VCaP (cell line): ENCODE measurements around the gene DIPK2B.
A peak's percentile ranks its signal among the peaks of the same experiment; 100 is the strongest.

Source experiments
- H3K27ac ChIP-seq: fragments of 450-650 bp; 2 replicates; pipeline ENCODE4 v1.5.1; 2017
- CTCF ChIP-seq: fragments of 450-650 bp; conservative IDR thresholded peaks from 2 replicates; pipeline ENCODE4 v1.5.1; 2017; ENCODE audit warnings: mild to moderate bottlenecking, moderate library complexity

The DIPK2B gene

GRCh38 chrX:45164995-45165394 lies 35.7 kb downstream of the DIPK2B start:
- no peak for TF ChIP-seq CTCF
- peak overlapping the region; percentile 55; the same call in 1 of the 2 replicates for H3K27ac ChIP-seq

GRCh38 chrX:45164021-45164621 lies 36.6 kb downstream of the DIPK2B start:
- no peak for TF ChIP-seq CTCF
- peak overlapping the region; percentile 55 for H3K27ac ChIP-seq

- H3K27ac ChIP-seq = no peak overlapping the region
- no peak for TF ChIP-seq CTCF
Measured at GRCh38 chrX:45157647-45158046, 43.0 kb downstream of the DIPK2B start.

DNA sequence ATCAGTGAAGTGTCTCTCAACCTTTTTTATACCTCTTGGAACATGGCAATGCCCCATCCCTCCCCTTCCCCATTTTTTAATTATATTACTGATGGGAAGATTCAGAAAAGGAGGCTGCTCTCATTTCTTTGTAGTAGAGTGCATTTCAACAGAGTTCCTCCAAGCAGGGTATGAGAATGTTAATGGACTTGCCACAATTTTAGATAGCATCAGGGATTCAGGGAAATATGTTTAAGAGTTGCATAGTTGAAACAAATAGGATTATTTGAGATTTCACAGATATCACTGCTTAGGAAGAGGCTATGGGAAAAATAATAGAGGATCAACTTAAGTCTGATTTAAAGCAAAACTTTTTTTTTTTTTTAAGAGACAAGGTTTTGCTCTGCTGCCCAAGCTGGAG lies 46.2 kb downstream of the DIPK2B start:
- no peak for TF ChIP-seq CTCF
- no peak overlapping the region for H3K27ac ChIP-seq

DNA sequence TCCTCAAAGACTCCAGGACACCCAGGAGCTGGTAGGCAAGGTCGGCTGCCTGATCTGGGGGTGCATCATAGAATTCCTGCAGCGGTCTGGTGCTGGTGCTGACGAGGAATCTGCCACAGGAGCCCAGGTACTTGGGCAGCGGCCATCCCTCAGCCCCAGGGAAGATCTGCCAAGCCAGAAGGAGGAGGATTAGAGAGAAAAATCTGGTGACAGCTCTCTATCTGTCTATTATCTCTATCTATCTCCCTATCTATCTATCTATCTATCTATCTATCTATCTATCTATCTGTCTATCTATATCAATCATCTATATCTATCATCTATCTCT lies 46.7 kb downstream of the DIPK2B start:
- no peak overlapping the region for H3K27ac ChIP-seq
- TF ChIP-seq CTCF = no peak
